GM12865 (cell line): Measurements from ENCODE around the gene ADD2.

Source experiments
- DNase-seq: peaks from one replicate; pipeline ENCODE4 v3.0.0; 2010; ENCODE audit warnings: low read depth
- H3K4me3 ChIP-seq: 2 replicates; pipeline ENCODE4 v1.5.1; 2011; ENCODE audit warnings: mild to moderate bottlenecking, low read depth, low read length, control low read depth
- TF ChIP-seq, protein P1 (sequence below): IDR thresholded peaks from 2 replicates; pipeline ENCODE4 v1.5.1; 2011; ENCODE audit warnings: low read length, control low read depth, low read depth, inconsistent platforms; ENCODE audit not compliant: insufficient read depth; ENCODE audit errors: missing control alignments

The ADD2 gene

DNA sequence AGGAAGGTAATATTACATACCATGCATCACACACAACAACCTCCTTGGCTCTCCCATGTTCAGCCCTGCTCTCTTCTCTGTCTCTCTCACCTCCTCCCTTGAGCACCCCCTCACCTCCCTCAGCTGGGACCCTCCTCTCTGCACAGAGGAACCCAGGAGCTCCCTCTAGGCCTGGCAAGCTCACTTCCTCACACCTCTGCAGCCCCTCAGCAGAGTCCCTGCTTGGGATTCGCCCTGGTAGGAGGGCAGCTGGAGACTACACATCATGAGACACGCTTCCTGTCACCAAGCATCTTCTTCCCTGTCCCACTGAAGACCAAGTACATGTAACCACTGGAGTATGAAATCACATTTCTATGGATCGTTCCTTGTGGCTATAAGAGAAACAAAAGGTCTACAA lies 51.0 kb downstream of the ADD2 start:
- no peak overlapping the region for H3K4me3 ChIP-seq
- TF ChIP-seq, protein P1, sequence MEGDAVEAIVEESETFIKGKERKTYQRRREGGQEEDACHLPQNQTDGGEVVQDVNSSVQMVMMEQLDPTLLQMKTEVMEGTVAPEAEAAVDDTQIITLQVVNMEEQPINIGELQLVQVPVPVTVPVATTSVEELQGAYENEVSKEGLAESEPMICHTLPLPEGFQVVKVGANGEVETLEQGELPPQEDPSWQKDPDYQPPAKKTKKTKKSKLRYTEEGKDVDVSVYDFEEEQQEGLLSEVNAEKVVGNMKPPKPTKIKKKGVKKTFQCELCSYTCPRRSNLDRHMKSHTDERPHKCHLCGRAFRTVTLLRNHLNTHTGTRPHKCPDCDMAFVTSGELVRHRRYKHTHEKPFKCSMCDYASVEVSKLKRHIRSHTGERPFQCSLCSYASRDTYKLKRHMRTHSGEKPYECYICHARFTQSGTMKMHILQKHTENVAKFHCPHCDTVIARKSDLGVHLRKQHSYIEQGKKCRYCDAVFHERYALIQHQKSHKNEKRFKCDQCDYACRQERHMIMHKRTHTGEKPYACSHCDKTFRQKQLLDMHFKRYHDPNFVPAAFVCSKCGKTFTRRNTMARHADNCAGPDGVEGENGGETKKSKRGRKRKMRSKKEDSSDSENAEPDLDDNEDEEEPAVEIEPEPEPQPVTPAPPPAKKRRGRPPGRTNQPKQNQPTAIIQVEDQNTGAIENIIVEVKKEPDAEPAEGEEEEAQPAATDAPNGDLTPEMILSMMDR: no peak
- DNase-seq: no peak

DNA sequence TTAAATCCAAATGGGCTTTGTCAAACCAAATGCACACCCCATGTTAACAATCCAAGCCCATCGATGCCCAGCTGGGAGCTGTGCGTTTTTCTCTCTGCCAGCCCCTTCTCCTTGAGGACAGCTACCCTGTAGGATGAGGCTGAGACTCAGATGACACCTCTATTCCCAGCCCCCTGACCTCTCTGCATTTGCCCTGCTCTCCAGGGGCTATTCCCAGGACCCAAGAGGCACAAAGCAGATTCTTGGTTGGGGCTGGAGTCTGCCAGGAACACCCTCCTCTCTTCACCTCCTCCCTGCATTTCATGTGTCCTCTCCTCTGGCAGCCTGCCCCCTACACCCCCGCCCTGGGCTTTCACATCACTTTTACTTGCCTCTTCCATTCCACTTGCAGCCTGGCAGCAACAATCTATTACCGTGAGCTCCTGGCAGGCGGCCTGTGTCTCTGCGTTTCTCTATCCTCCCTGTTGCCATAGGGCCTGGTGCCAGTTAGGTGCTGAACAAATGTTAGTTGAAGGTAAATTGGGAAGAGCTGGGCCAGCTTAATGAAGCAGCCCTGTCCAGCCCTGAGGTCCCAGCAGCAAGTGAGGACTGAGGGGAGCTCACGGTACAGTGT lies 51.8 kb downstream of the ADD2 start:
- no peak for DNase-seq
- H3K4me3 ChIP-seq: no peak overlapping the region
- TF ChIP-seq, protein P1: no peak

DNA sequence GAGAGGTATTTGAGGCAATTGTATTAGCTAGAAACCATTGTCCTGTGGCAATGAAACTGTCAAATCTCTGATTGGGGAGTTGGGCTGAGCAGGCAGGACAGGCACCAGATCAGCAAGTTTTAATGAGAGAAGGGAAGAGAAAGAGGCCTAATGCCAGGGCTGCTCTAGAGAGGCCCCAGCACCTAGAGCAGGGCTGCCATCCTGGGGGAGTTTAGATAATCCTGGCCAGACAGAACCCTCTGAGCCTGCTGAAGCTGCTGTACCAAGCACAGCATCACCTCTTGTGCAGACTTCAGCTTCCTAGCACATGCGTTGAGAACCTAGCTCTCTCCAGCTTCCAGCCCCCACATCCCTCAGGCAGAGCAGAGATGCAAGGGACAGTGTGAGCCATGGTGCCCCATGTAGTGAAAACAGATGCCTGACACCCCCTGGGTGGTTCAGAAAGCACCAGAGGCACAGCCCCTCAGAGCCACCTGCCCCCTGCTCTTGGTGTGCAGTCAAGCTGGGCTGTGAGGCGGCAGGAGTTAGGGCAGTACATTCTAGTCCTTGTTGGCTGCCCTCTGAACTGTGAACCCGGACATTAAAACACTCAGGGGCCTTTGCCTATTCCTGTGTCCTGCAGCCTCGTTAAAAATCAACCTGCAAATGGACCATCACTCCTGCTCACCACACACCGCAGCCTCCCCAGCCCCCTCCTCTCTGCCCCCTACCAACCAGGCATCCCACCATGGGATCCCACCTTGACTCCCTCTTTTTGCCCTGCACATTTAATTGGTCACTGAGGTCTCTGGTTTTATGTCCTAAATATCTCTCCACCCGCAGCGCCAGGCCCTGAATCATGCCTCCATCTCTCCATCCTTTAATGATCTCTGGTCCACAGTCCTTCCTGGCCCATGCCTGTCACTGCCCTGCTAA lies 52.7 kb downstream of the ADD2 start:
- TF ChIP-seq, protein P1: no peak
- DNase-seq: no peak
- H3K4me3 ChIP-seq: no peak overlapping the region

DNA sequence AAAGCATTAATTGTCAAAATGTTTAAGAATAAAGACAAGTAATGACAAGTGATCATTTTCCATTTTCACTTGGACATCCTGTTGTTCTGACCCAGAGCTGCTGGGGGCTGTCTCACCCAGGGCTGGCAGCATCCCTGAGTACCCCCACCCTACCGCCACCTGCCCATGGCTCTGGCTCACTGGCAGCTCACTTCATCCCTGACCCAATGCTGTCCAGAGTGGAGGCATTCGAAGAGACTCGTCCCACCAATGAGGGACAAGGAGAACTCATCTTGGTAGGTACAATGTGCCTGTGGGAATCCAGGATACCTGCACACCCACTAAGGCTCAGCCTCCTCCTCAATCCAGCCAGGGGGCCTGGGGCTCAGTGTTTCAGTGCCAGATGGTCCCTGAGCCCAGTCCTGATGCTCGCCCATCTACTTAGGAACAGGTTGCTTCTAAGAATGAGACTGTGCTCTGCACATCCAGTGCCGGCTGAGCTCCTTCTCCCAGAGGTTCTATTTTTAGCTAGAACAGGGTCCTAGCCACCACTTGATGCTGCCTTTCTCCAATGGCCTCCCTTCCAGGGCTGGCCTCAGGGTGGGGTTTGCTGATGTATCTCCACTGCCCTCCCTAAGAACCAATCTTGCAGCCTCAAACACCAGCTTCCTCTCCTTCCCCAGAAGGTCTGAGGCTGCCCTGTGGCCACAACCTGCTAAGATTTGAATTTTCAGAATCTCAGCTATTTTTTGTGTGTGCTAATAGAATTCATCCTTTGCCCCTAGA lies 53.7 kb downstream of the ADD2 start:
- H3K4me3 ChIP-seq: no peak overlapping the region
- DNase-seq: no peak
- TF ChIP-seq, protein P1: no peak

DNA sequence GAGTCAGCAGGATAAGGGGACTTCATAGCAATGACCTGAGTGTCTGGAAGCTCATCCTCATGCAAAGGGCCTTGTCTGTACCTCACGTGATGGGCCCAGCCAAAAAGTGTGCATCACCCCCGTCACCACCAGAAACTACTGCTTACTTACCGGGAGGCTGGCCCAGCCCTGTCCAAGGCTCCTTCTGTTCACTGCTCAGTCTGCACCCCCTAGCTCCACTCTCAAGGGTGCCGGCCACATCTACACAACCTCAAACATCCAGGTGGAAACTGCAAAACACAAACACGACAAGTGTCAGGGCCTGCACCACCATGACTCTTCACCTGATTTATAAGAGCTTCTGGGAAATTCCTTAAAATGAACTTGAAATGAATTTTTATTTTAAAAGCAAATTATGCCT lies 55.1 kb downstream of the ADD2 start:
- H3K4me3 ChIP-seq: no peak overlapping the region
- TF ChIP-seq, protein P1: no peak
- no peak for DNase-seq

DNA sequence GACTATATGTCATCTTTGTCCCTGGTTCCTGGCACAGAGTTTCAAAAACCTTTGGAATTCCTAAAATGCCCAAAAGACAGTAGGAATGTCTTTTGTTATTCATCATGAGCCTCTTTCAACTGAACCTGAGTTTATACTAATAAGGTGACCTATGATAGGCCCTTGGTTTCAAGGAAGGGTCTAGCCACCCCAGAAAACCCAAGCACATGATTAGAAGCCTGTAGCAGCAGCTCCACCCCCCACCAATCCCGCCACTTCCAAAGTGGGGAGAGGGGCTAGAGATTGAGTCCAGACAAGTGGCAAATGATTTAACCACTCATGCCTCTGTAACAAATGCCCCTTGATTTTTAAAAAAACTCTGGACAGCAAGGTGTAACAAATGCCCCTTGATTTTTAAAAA lies 56.8 kb downstream of the ADD2 start:
- TF ChIP-seq, protein P1: no peak
- DNase-seq: no peak
- no peak overlapping the region for H3K4me3 ChIP-seq
